NCI-H526 (cell line): ENCODE measurements around the gene ACTA2.

Experiments
- DNase-seq, 2 experiments: peaks; one replicate each; lab custom pipeline; 2025; lab: John Stamatoyannopoulos, UW

ACTA2 gene

GRCh38 chr10:88981435-88981834 lies 28.9 kb upstream of the ACTA2 start:
- DNase-seq, result no peak

- no peak for DNase-seq
Measured at GRCh38 chr10:88980800-88981199, 28.2 kb upstream of the ACTA2 start.

- no peak for DNase-seq
Measured at GRCh38 chr10:88980247-88980646, 27.7 kb upstream of the ACTA2 start.

- DNase-seq, result no peak
Measured at GRCh38 chr10:88979603-88980002, 27.0 kb upstream of the ACTA2 start.

GRCh38 chr10:88979153-88979562 lies 26.6 kb upstream of the ACTA2 start:
- DNase-seq, result no peak

- no peak for DNase-seq
Measured at GRCh38 chr10:88978463-88978862, 25.9 kb upstream of the ACTA2 start.

GRCh38 chr10:88975377-88975720 lies 22.8 kb upstream of the ACTA2 start:
- no peak for DNase-seq

GRCh38 chr10:88974446-88975376 lies 22.1 kb upstream of the ACTA2 start:
- DNase-seq, result no peak

GRCh38 chr10:88974012-88974411 lies 21.4 kb upstream of the ACTA2 start:
- no peak for DNase-seq

- DNase-seq, result no peak
Measured at GRCh38 chr10:88971221-88972061, 18.9 kb upstream of the ACTA2 start.

- no peak for DNase-seq
Measured at GRCh38 chr10:88968391-88968790, 15.8 kb upstream of the ACTA2 start.

GRCh38 chr10:88966797-88967196 lies 14.2 kb upstream of the ACTA2 start:
- DNase-seq, result no peak

- no peak for DNase-seq
Measured at GRCh38 chr10:88964869-88965415, 12.4 kb upstream of the ACTA2 start.

GRCh38 chr10:88964360-88964759 lies 11.8 kb upstream of the ACTA2 start:
- DNase-seq, result no peak

GRCh38 chr10:88963318-88963717 lies 10.7 kb upstream of the ACTA2 start:
- DNase-seq, result no peak

- no peak for DNase-seq
Measured at GRCh38 chr10:88962336-88962735, 9.8 kb upstream of the ACTA2 start.

GRCh38 chr10:88961266-88961665 lies 8.7 kb upstream of the ACTA2 start:
- no peak for DNase-seq

- DNase-seq, result no peak
Measured at GRCh38 chr10:88960802-88961201, 8.2 kb upstream of the ACTA2 start.

GRCh38 chr10:88958721-88959120 lies 6.1 kb upstream of the ACTA2 start:
- no peak for DNase-seq

GRCh38 chr10:88957381-88957780 lies 4.8 kb upstream of the ACTA2 start:
- DNase-seq, result no peak

- DNase-seq, result no peak
Measured at GRCh38 chr10:88954458-88955083, 2.0 kb upstream of the ACTA2 start.

GRCh38 chr10:88953662-88954061 lies 1.1 kb upstream of the ACTA2 start:
- no peak for DNase-seq
